Body of pancreas (tissue), 4 donors: ENCODE data around the gene SARS2.

Experiments used
- CTCF ChIP-seq, 7 experiments: fragments of 450-650 bp in 4 of 7; fragments of 200-600 bp in 3 of 7; sonication (generic) in 3 of 7; IDR thresholded peaks; one replicate each; pipeline ENCODE4 v1.5.1; 2016 to 2019; ENCODE audit warnings: antibody characterized with exemption in 7 of 7
- POLR2A ChIP-seq, 3 donors: fragments of 450-650 bp; IDR thresholded peaks; one replicate each; pipeline ENCODE4 v1.6.1; 2016; ENCODE audit warnings: antibody characterized with exemption in 3 of 3, mild to moderate bottlenecking in 2 of 3

GRCh38 chr19:38939957-38940356 is 9.4 kb upstream of the SARS2 start:
- no peak for TF ChIP-seq CTCF (IDR thresholded peaks at IDR 0.05)
- no peak for TF ChIP-seq POLR2A (IDR thresholded peaks at IDR 0.05)
